GM06990 (cell line): ENCODE measurements around the gene EIPR1.

ENCODE experiments used
- DNase-seq: peaks from one replicate; pipeline ENCODE4 v3.0.0-alpha.2; 2011; ENCODE audit not compliant: insufficient read length; ENCODE audit errors: extremely low read depth
- H3K27me3 ChIP-seq: replicated peaks from 2 replicates; pipeline ENCODE4 v1.6.0; 2011; ENCODE audit warnings: low read length; ENCODE audit not compliant: control insufficient read depth, insufficient read depth
- H3K36me3 ChIP-seq: 2 replicates; pipeline ENCODE4 v1.5.1; 2011; ENCODE audit warnings: low read length; ENCODE audit not compliant: control insufficient read depth, insufficient read depth
- H3K4me3 ChIP-seq: replicated peaks from 2 replicates; pipeline ENCODE4 v1.5.1; 2011; ENCODE audit warnings: low read depth, mild to moderate bottlenecking, control low read depth, low read length
- TF ChIP-seq, protein P1 (sequence below): IDR thresholded peaks from 2 replicates; pipeline ENCODE4 v1.5.1; 2011; ENCODE audit warnings: low read length, control low read depth, mild to moderate bottlenecking, inconsistent platforms; ENCODE audit not compliant: insufficient read depth, poor library complexity, severe bottlenecking

The EIPR1 gene

DNA sequence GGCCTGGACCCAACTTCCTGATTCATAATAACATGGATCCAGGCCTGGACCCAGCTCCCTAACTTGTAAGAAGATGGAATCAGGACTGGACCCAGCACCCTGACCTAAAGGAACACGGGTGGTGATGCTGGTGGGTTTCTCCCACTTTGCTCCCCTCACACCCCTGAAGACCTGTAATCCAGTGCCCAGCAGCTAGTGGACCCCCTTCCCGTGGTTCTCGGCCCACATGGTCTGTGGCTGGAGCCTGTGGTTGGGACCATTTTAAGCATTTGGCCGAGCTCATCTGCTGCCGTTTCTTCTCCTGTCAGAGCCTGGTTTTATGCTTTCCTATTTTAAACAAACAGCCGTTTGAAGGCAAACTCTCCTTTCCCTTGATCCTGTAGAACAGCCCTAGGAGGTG, 232.8 kb downstream of the EIPR1 start:
- H3K4me3 ChIP-seq = no peak overlapping the region
- TF ChIP-seq, protein P1, sequence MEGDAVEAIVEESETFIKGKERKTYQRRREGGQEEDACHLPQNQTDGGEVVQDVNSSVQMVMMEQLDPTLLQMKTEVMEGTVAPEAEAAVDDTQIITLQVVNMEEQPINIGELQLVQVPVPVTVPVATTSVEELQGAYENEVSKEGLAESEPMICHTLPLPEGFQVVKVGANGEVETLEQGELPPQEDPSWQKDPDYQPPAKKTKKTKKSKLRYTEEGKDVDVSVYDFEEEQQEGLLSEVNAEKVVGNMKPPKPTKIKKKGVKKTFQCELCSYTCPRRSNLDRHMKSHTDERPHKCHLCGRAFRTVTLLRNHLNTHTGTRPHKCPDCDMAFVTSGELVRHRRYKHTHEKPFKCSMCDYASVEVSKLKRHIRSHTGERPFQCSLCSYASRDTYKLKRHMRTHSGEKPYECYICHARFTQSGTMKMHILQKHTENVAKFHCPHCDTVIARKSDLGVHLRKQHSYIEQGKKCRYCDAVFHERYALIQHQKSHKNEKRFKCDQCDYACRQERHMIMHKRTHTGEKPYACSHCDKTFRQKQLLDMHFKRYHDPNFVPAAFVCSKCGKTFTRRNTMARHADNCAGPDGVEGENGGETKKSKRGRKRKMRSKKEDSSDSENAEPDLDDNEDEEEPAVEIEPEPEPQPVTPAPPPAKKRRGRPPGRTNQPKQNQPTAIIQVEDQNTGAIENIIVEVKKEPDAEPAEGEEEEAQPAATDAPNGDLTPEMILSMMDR = no peak
- H3K27me3 ChIP-seq = no peaks in the 10 kb centered on the region
- DNase-seq = no peak
- H3K36me3 ChIP-seq = no peaks in the 10 kb centered on the region

DNA sequence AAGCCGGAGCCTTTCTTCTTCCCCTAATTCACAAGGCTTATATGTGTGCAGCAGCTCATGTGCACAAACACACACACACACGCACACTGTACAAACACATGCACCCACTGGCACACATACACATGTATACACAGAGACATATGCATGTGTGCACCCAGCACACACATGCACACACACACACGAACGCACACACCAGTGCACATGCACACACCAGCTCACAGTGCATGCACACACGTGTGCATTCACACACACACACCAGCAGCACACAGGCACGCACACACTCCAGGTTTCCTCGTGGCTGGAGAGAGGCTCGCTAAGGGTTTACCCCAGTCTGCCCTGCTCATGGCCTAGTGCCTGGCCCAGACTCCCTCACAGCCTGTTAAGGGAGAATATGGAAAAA, 234.0 kb downstream of the EIPR1 start:
- H3K4me3 ChIP-seq = no peak overlapping the region

DNA sequence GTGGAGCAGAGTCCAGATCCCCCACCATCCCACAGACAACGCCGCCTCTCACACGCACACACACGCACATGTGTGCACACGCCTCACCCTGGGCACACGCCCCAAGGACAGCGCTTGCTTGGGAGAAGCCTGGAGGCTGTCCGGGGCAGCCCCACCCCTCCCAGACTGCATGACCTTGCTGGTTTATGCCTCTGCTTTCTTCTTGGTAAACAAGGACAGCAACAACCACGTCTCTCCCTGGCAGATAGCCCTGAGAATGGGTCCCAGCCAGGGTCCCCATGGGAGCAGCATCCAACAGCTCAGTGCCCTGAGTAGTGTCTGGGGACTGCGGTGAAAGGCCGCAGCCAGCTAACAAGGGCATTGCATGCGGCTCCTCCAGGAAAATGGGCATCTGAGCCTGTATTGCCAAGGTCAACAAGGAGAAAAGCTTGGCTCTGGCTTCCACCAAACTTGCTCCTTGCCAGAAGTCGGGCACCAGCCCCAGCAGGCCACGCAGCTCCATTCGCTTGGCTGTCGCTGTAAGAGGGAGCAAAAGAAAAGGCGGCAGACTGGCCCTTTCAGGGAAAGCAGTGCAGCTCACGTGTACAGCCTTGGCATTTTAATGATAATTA, 234.6 kb downstream of the EIPR1 start:
- no peaks in the 10 kb centered on the region for H3K27me3 ChIP-seq
- DNase-seq = no peak
- TF ChIP-seq, protein P1 = no peak
- no peak overlapping the region for H3K4me3 ChIP-seq
- no peaks in the 10 kb centered on the region for H3K36me3 ChIP-seq

More for the DNA sequence above, 234.0 kb downstream of the EIPR1 start:
- no peak for DNase-seq
- H3K36me3 ChIP-seq = no peaks in the 10 kb centered on the region
- TF ChIP-seq, protein P1 = no peak
- no peaks in the 10 kb centered on the region for H3K27me3 ChIP-seq

DNA sequence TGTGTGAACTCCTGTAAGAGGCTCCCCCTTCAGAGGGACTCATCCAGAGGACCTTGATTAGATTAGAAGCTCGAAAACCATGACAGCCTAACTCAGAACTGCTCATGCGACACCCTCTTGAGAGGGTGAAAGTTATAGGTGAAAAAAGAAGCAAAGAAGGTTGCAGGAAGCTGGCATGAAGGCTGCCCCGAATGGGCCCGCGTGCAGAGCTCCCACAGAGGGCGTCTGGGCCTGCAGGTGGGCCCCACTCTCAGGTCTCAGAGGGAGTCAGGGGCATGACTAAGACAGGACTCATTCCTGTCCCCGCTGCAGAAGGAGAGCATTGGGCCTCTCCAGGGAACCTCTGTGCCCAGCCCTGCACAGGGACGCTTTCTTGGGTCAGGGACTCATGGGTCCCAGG, 235.4 kb downstream of the EIPR1 start:
- TF ChIP-seq, protein P1 = no peak
- H3K27me3 ChIP-seq = no peaks in the 10 kb centered on the region
- no peak overlapping the region for H3K4me3 ChIP-seq
- no peak for DNase-seq
- no peaks in the 10 kb centered on the region for H3K36me3 ChIP-seq

DNA sequence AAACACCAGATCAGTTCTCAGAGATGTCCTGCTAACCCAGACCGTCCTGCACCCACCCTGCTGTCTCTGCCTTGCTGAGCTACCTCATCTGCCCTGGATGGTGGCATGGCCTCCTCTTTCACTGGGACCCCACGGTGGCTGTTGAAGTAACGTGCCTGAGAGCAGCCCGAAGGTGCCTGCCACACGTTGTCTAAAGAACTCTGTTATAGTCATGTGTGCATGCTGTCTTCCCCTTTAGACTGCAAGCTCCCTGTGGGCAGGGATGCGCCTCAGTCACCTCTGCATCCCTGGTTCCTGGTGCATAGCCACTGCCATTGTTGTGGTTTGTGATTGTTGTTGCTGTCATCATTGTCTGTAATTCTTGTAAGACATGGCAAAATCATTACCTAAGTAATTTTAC, 235.9 kb downstream of the EIPR1 start:
- H3K4me3 ChIP-seq = no peak overlapping the region
- no peaks in the 10 kb centered on the region for H3K36me3 ChIP-seq
- TF ChIP-seq, protein P1 = no peak
- H3K27me3 ChIP-seq = no peaks in the 10 kb centered on the region
- DNase-seq = no peak

DNA sequence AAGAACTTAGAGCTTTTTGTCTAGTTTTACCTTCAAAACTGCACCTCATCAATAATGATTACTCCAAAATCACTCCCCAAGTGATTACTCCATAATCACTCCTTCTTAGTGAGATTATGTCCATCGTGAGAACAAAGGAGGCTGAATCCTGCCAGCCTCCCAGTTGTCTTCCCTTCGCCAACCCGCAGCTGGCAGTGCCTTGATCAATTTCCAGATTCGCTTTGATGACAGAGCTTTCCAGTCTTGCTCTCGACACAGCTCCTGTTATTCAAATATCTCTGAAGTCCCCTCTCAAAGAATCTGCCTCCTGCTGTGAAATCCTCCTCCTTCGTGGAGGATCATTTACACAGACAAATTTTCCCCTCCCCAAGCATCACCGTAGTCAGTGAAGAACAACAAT, 237.7 kb downstream of the EIPR1 start:
- Histone ChIP-seq H3K4me3 (no peak overlapping the region), H3K27me3 (no peaks in the 10 kb centered on the region), H3K36me3 (no peaks in the 10 kb centered on the region)
- TF ChIP-seq, protein P1 = no peak
- no peak for DNase-seq
